Large intestine (tissue), 3 donors: Measurements from ENCODE around the gene SIRPA. TPM values are rescaled to one million over a fixed set of nuclear protein-coding genes. Genes with fewer than 3 reads are reported as not detected.

Source experiments
- DNase-seq, 2 donors: peaks; one replicate each; pipeline versions ENCODE4 v3.0.0 to v3.0.0-alpha.2; 2013
- H3K27ac ChIP-seq: one replicate; pipeline ENCODE4 v1.5.1; 2013; ENCODE audit warnings: low read length
- H3K27me3 ChIP-seq: 2 replicates; pipeline ENCODE4 v1.6.1; 2013; ENCODE audit warnings: low read length; ENCODE audit not compliant: control insufficient read depth, insufficient read depth
- H3K36me3 ChIP-seq: 2 replicates; pipeline ENCODE4 v1.6.1; 2013; ENCODE audit warnings: low read length; ENCODE audit not compliant: control insufficient read depth, insufficient read depth
- H3K4me1 ChIP-seq: one replicate; pipeline ENCODE4 v1.6.1; 2013; ENCODE audit warnings: low read length; ENCODE audit not compliant: control insufficient read depth, insufficient read depth
- H3K4me3 ChIP-seq: one replicate; pipeline ENCODE4 v1.5.1; 2013; ENCODE audit warnings: low read length
- H3K9me3 ChIP-seq: one replicate; pipeline ENCODE4 v1.6.1; 2013; ENCODE audit warnings: mild to moderate bottlenecking, low read depth, low read length, moderate library complexity; ENCODE audit not compliant: control insufficient read depth
- WGBS: methylation state at CpG from one replicate; pipeline ENCODE4 v1.1.5; 2013; ENCODE audit warnings: low lambda C conversion rate; ENCODE audit not compliant: insufficient coverage; 5-methylcytosine and 5-hydroxymethylcytosine counted together
- polyA plus RNA-seq: library from polyadenylated mRNA; unstranded; fragments of 120-200 nt; gene quantifications from one replicate; pipeline ENCODE4 v1.2.1, GENCODE V29; 2013

The SIRPA gene
- polyA plus RNA-seq, 1 donor, result 29.1 TPM

DNA sequence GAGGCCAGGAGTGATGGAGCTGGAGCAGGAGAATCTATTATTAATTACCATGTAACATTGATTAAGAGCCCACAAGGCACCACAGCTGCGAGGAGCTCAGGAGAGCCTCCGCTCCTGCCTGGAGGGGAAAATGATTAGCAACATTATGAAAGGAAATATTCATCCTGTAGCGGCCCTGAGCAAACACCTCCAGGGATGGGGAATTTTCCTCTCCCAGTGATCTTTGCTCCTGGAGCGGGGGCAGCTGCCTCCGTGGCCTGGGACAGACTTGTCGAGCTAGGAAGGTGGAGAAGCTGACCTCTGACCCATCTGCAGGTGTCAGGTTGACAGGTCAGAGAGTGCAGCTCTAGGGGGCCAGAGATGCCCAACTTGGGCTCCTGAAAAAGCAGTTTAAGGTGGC lies 40.1 kb upstream of the SIRPA start:
- Histone ChIP-seq H3K27ac (peak overlapping the region; percentile 6), H3K4me1 (peaks cover 31% of the 10 kb centered on the region), H3K9me3 (no peaks in the 10 kb centered on the region), H3K36me3 (no peaks in the 10 kb centered on the region), H3K27me3 (no peaks in the 10 kb centered on the region), H3K4me3 (no peak overlapping the region)
- WGBS, result no CpG with 5 or more reads among the region's 6 CpGs
- peak; percentile 50 to 75 for DNase-seq

DNA sequence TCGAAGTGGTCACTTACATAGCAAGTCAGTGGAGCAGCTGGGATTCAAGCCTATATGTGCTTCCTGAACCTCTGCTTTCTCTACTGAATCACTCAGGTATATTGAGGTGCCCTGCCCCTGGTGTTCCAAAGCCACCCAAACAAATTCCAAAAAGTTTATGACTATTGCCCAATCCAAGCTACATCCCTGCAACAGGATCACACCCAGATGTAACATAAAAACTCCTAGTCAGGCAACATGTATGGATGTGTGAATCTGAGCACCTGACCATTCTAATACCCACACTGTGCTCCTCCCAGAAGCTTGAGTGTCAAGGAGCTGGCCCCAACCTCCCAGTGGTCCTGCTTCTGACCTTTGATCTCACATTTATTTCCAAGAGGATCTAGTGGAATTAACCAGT lies 39.5 kb upstream of the SIRPA start:
- Histone ChIP-seq H3K27ac (peak overlapping the region; percentile 6), H3K36me3 (no peaks in the 10 kb centered on the region), H3K27me3 (no peaks in the 10 kb centered on the region)

DNA sequence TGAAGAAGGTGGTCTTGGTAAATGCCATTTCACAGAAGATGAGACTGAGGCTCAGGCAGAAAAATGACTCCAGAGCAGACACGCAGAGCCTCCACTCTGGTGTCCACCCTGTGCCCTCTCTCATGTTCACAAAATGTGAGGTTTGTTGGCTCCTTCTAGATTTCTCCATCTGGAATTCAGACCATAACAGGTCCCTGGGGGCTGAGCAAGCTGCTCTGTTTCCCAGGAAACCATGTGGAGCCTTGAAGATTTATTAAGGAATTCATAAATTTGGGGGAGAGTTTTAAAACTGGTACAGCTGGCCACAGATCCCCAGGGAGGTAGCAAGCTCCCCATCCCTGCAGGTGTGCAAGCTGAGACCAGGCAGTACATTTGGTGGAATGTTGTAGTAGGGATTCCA lies 38.8 kb upstream of the SIRPA start:
- Histone ChIP-seq H3K27me3 (no peaks in the 10 kb centered on the region), H3K27ac (no peak overlapping the region), H3K36me3 (no peaks in the 10 kb centered on the region), H3K4me1 (peaks cover 31% of the 10 kb centered on the region), H3K9me3 (no peaks in the 10 kb centered on the region), H3K4me3 (no peak overlapping the region)
- no CpG with 5 or more reads among the region's 1 CpG for WGBS
- no peak for DNase-seq

More for the DNA sequence above, 39.5 kb upstream of the SIRPA start:
- peak in 1 of 2 donors; percentile 47 for DNase-seq
- Histone ChIP-seq H3K9me3 (no peaks in the 10 kb centered on the region), H3K4me1 (peaks cover 31% of the 10 kb centered on the region), H3K4me3 (no peak overlapping the region)
- WGBS, result no CpG with 5 or more reads among the region's 1 CpG

DNA sequence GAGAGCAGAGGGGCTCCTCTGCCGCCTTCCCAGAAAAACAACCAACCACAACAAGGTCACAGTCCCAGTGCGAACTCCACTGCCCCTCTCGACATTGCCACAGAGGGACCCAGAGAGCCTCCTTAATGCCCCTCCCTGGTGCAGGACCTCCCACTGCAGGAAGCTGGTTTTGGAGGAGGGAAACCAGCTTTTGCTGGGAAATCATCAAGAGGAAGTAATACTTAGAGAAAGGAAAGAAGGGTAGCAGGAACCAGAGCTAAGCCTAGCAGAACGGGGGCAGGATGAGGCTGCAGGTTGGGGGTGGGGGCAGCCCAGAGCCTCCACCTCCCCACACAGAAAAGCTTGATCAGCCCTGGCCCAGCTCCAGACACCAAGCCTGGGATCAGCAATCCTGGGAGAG lies 37.7 kb upstream of the SIRPA start:
- Histone ChIP-seq H3K27me3 (no peaks in the 10 kb centered on the region), H3K27ac (no peak overlapping the region), H3K4me1 (peaks cover 31% of the 10 kb centered on the region), H3K36me3 (no peaks in the 10 kb centered on the region), H3K9me3 (no peaks in the 10 kb centered on the region), H3K4me3 (no peak overlapping the region)
- WGBS, result no CpG with 5 or more reads among the region's 4 CpGs
- no peak for DNase-seq

DNA sequence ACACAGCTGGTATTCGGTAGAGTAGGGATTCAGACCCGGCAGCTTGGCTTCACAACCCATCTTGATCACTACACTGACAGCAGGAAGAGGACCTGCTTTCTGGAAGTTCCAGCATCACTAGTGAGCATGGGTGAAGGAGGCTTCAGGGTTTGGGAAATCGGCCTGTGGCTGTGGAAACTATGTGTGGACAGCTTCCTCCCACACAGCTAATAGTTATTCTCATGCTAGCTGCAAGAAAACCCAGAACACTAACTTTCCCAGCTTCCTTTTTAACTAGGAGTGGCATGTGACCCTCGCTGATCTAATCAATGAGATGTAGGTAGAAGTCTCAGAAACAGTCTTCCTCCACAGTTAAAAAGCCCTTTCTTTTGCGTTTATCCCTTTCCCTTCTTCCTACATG lies 36.3 kb upstream of the SIRPA start:
- Histone ChIP-seq H3K4me1 (peaks cover 21% of the 10 kb centered on the region), H3K27ac (no peak overlapping the region), H3K27me3 (no peaks in the 10 kb centered on the region), H3K4me3 (no peak overlapping the region), H3K36me3 (no peaks in the 10 kb centered on the region), H3K9me3 (no peaks in the 10 kb centered on the region)
- WGBS, result 83% methylated on average over 1 of the region's 5 CpGs
- no peak for DNase-seq

DNA sequence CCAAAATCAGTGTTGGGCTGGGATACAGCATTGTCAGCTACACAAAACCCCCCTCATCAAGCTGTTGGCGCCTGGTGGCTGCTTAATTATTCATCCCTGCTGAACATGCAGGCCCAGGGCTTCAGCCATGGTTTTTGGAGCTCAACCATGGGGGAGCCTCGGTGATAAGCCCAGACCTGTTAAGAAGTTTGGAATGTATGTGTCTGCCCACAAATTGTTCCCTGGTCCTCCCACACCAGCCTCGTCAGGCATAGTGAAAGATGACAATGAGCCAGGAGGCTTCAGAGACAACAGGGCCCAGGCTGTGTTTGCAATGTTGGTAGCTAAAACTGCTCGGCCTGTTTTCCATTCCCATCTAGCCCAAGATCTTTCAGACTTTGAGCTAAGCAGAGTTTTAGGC lies 34.8 kb upstream of the SIRPA start:
- peaks cover 7% of the 10 kb centered on the region for H3K4me1 ChIP-seq
- no peak overlapping the region for H3K4me3 ChIP-seq
- H3K27ac ChIP-seq, result no peak overlapping the region
- H3K36me3 ChIP-seq, result no peaks in the 10 kb centered on the region
- no CpG with 5 or more reads among the region's 4 CpGs for WGBS
- H3K27me3 ChIP-seq, result no peaks in the 10 kb centered on the region
- no peaks in the 10 kb centered on the region for H3K9me3 ChIP-seq
- no peak for DNase-seq

DNA sequence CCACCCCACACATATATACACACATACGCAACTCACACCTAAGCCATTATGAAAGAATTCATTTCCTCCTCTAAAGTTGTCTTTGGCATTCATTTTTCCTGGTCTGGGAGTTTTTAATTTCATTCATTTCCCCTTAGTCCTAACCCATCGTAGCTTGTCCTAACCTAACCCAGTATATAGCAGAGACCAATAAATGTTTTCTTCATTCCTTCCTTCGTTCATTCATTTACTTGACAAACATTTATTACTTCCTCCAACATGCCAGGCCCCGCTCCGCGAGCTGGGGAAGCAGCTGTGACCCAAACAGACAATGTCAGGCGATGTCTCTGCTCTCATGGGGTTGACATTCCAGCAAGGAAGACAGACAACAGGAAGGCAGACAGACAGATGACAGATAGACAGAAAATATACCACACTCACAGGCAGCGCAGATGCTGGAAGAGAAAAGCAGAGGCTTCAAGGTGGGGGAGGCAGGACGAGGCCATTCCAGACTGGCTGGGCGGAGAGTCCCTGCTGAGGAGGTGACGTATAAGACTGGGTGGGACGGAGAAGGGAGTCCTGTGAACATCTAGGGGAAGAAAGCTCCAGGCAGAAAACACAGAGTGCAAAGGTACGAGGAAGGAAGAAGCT lies 33.7 kb upstream of the SIRPA start:
- no peak overlapping the region for H3K4me3 ChIP-seq
- peak overlapping the region; percentile 20 for H3K27ac ChIP-seq
- WGBS, result 73% methylated on average over 2 of the region's 13 CpGs
- H3K4me1 ChIP-seq, result no peaks in the 10 kb centered on the region
- peak in 1 of 2 donors; percentile 62 for DNase-seq
- H3K36me3 ChIP-seq, result no peaks in the 10 kb centered on the region
- H3K9me3 ChIP-seq, result no peaks in the 10 kb centered on the region
- no peaks in the 10 kb centered on the region for H3K27me3 ChIP-seq

DNA sequence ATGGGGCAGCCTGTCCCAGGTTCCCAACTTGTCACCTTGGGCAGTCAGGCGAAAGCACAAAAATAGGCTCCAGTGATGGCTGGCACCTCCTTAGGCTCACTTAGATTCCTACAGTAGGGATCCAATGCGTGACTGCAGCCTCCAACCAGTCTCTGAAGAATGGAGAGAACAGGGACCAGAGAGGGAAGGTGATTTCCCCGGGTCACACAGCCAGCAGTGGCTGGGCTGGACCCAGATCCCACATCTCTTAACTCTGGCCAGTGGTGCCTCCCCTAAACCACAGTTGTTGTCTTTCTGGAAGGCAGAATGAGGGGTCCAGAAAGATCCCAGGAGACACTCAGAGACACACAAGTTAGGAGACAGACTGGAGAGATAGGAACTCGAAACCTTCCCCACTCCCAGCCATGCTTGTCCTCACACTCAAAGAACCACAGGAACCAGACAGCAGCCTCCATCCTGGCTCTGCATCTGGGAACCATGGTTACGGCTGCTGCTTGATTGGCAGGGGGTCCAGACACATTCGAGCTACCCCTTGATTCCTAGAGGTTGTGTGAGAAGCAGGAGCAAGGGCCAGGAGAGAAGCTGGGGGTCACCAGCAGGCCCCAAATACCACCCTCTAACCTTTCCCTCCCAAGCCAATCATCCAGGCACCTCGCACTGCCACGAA lies 33.1 kb upstream of the SIRPA start:
- Histone ChIP-seq H3K9me3 (no peaks in the 10 kb centered on the region), H3K27ac (peak overlapping the region; percentile 20), H3K27me3 (no peaks in the 10 kb centered on the region), H3K4me1 (no peaks in the 10 kb centered on the region), H3K36me3 (no peaks in the 10 kb centered on the region), H3K4me3 (no peak overlapping the region)
- no CpG with 5 or more reads among the region's 8 CpGs for WGBS
- no peak for DNase-seq

DNA sequence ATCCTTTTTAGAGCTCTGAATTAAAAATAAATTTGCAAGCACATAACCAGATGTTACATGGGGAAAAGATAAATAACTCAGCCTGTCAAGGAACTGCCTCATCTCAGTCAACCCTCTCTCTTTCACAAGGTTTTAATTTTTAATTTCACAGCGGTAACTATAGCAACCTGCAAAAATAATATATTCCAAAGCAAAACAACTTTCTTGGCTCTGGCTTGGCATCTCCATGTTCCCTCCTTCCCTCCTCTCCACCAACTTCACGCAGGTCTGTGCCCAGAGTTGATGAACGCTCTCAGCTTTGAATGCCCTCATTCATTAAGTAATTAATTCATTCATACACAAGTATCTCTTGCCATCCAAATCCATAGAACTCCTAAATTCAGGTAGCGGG lies 32.5 kb upstream of the SIRPA start:
- Histone ChIP-seq H3K4me1 (no peaks in the 10 kb centered on the region), H3K9me3 (no peaks in the 10 kb centered on the region), H3K36me3 (no peaks in the 10 kb centered on the region), H3K27me3 (no peaks in the 10 kb centered on the region), H3K4me3 (no peak overlapping the region), H3K27ac (no peak overlapping the region)
- no peak for DNase-seq
- no CpG with 5 or more reads among the region's 4 CpGs for WGBS

DNA sequence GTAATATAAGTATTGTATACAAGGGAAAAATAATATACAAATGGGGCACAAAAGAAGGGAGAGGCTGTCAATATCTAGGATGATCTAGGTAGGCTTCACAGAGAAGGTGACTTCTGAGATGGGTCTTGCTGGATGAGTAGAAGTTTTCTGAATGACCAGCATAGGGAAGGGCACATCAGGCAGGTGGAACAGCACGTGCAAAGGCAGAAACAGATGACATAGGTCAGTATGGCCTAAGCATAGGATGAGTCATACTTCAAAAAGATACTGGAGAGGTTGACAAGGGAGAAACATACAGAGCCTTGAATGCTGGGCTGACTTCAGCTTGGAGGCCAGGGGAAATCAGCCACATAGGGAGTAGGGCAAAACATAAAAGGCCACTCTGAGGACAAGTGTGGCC lies 31.9 kb upstream of the SIRPA start:
- no peaks in the 10 kb centered on the region for H3K36me3 ChIP-seq
- no peaks in the 10 kb centered on the region for H3K9me3 ChIP-seq
- no peak for DNase-seq
- WGBS, result no CpG with 5 or more reads among the region's 1 CpG
- no peak overlapping the region for H3K4me3 ChIP-seq
- no peaks in the 10 kb centered on the region for H3K27me3 ChIP-seq
- H3K27ac ChIP-seq, result no peak overlapping the region
- no peaks in the 10 kb centered on the region for H3K4me1 ChIP-seq

DNA sequence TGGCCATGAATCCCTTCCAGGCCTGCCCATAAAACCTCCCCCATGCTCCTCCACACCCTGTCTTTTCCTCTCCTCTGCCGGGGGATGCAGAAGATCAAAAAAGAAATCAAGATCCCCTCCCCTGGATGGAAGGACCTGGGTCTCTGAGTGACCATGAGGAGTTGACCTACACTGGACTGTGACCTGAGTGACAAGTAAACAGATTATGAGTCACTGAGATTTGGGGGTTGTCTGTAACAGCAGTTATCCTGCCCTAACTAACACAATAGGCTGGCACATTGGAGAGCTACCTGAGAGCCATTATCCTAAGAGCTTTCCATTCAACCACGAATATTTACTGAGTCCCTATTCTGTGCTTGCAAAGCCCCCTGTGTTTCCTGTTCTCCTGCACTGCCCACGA lies 28.4 kb upstream of the SIRPA start:
- Histone ChIP-seq H3K4me3 (no peak overlapping the region), H3K27ac (no peak overlapping the region), H3K36me3 (no peaks in the 10 kb centered on the region), H3K4me1 (peaks cover 11% of the 10 kb centered on the region), H3K27me3 (no peaks in the 10 kb centered on the region), H3K9me3 (no peaks in the 10 kb centered on the region)
- WGBS, result 0% methylated on average over 2 of the region's 3 CpGs
- DNase-seq, result no peak
